ENCODE results near the gene MXD3. TPM values are rescaled to one million over a fixed set of nuclear protein-coding genes. Genes with fewer than 3 reads are reported as not detected.

MXD3 gene
- polyA plus RNA-seq, 2 of the 4 experiments (the other 2 are of a cell fraction) = 5.3 to 16.9 TPM

DNA sequence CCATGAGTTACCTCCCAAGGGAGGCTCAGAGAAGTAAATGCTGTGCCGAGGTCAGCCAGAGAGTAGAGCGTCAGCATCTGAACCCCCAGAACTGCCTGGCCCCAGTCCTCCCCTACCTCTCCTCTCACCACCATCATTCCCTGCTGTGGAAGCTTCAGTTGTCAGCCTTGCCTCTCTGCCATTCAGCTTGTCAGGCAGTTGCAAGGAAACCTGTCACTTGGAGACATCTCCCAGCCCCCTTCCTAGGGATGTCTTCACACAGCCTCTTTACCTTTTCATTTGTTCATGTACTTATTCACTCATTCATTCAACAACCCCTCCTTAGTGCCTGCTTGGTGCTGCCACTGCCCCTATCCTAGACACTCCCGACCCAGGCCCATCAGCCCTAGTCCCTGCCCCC is 48.2 kb upstream of the MXD3 start:
- no peak for ATAC-seq
- Histone ChIP-seq H3K9me3 (peaks cover 4% of the 10 kb centered on the region; the same call in 1 of the 3 replicates), H3K27ac (no peak overlapping the region), H3K4me3 (no peak overlapping the region), H3K4me2 (no peak overlapping the region), H3K4me1 (peaks cover 3% of the 10 kb centered on the region; the same call in 1 of the 3 replicates)
- TF ChIP-seq CBX8 (IDR thresholded peaks at IDR 0.05) = no peak
- TF ChIP-seq RAD21 (conservative IDR thresholded peaks at IDR 0.05 in 1 of 2, IDR thresholded peaks at IDR 0.05 in 1 of 2) = no peak
- TF ChIP-seq FOSL2 (IDR thresholded peaks at IDR 0.05) = no peak
- no peak for TF ChIP-seq FOSL2 (CRISPR knock-in tag; IDR thresholded peaks at IDR 0.05)
- TF ChIP-seq KDM5A (IDR thresholded peaks at IDR 0.05) = no peak
- TF ChIP-seq, protein P1, sequence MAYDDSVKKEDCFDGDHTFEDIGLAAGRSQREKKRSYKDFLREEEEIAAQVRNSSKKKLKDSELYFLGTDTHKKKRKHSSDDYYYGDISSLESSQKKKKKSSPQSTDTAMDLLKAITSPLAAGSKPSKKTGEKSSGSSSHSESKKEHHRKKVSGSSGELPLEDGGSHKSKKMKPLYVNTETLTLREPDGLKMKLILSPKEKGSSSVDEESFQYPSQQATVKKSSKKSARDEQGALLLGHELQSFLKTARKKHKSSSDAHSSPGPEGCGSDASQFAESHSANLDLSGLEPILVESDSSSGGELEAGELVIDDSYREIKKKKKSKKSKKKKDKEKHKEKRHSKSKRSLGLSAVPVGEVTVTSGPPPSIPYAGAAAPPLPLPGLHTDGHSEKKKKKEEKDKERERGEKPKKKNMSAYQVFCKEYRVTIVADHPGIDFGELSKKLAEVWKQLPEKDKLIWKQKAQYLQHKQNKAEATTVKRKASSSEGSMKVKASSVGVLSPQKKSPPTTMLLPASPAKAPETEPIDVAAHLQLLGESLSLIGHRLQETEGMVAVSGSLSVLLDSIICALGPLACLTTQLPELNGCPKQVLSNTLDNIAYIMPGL (CRISPR knock-in tag; IDR thresholded peaks at IDR 0.05; ENCODE audit: borderline replicate concordance) = no peak
- TF ChIP-seq PBX3 (IDR thresholded peaks at IDR 0.05) = no peak
- TF ChIP-seq HOXB5 (CRISPR knock-in tag; IDR thresholded peaks at IDR 0.05) = no peak
- no peak for TF ChIP-seq TP53 (CRISPR knock-in tag; IDR thresholded peaks at IDR 0.05)
- TF ChIP-seq, protein P2, sequence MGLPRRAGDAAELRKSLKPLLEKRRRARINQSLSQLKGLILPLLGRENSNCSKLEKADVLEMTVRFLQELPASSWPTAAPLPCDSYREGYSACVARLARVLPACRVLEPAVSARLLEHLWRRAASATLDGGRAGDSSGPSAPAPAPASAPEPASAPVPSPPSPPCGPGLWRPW (IDR thresholded peaks at IDR 0.05) = no peak
- no peak for TF ChIP-seq ZC3H11A (IDR thresholded peaks at IDR 0.05)
- TF ChIP-seq RFX5 (IDR thresholded peaks at IDR 0.05) = no peak
- ChIA-PET CTCF (interaction anchor here (1.1 to 4.8 kb wide), 4 partner anchors 10 to 44 kb away, joined by 3 to 30 read pairs (median 10); no protein-coding TSS in a partner anchor), POLR2A (no interaction called here)
- no peak for DNase-seq (ENCODE audit: low read depth in 1 of 2, low spot score in 1 of 2)
- FAIRE-seq = no peak
- 63% methylated on average over 3 of the region's 3 CpGs for WGBS (ENCODE audit: missing lambda C conversion rate)

DNA sequence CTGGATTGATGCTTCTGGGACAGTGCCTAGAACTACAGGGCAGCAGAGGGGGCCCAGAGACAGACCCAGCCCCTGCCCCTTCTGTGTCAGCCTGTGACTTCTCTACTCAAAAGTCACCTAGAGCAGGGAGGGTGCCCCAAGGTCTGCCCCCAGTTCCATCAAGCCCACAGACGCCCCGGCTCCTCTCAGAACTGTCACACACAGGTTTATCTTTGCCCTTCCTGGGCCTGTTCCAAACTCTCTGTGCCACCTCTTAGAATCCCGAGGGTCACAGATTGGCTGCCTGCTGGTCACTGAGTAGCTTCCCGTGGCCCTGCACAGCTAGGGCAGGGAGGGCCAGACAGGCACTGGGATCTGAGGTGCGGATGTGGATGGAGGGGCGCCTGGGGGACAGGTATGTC is 47.8 kb upstream of the MXD3 start:
- WGBS (ENCODE audit: missing lambda C conversion rate) = 62% methylated on average over 3 of the region's 6 CpGs
- FAIRE-seq = no peak
- ATAC-seq = no peak
- H3K4me2 ChIP-seq = no peak overlapping the region
- ChIA-PET POLR2A (no interaction called here), CTCF (interaction anchor here (1.1 to 4.8 kb wide), 5 partner anchors 11 to 44 kb away, joined by 3 to 30 read pairs (median 7); no protein-coding TSS in a partner anchor)
- peaks cover 6% of the 10 kb centered on the region; the same call in 2 of the 3 replicates for H3K4me1 ChIP-seq
- no peak for DNase-seq (ENCODE audit: low read depth in 1 of 2, low spot score in 1 of 2)
- H3K4me3 ChIP-seq = no peak overlapping the region
- peaks cover 4% of the 10 kb centered on the region; the same call in 1 of the 3 replicates for H3K9me3 ChIP-seq
- TF ChIP-seq, protein P3, sequence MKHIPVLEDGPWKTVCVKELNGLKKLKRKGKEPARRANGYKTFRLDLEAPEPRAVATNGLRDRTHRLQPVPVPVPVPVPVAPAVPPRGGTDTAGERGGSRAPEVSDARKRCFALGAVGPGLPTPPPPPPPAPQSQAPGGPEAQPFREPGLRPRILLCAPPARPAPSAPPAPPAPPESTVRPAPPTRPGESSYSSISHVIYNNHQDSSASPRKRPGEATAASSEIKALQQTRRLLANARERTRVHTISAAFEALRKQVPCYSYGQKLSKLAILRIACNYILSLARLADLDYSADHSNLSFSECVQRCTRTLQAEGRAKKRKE (CRISPR knock-in tag; IDR thresholded peaks at IDR 0.05; ENCODE audit: low read depth) = no peak
- TF ChIP-seq HEYL (CRISPR knock-in tag; IDR thresholded peaks at IDR 0.05) (no peak), KDM5A (IDR thresholded peaks at IDR 0.05) (no peak), HOXB5 (CRISPR knock-in tag; IDR thresholded peaks at IDR 0.05) (no peak), HOXB13 (CRISPR knock-in tag; IDR thresholded peaks at IDR 0.05; ENCODE audit: low read depth) (no peak), MYC (IDR thresholded peaks at IDR 0.05; ENCODE audit: borderline replicate concordance, low read length) (no peak), MAFK (IDR thresholded peaks at IDR 0.05; ENCODE audit: partially characterized antibody) (no peak), RARB (CRISPR knock-in tag; IDR thresholded peaks at IDR 0.05) (no peak), MAX (IDR thresholded peaks at IDR 0.05) (no peak), BHLHE40 (IDR thresholded peaks at IDR 0.05; ENCODE audit: low read depth, low read length) (no peak), HDAC2 (IDR thresholded peaks at IDR 0.05) (no peak), CHD4 (IDR thresholded peaks at IDR 0.05; ENCODE audit: borderline replicate concordance) (no peak), SREBF2 (IDR thresholded peaks at IDR 0.05) (no peak), CBX8 (IDR thresholded peaks at IDR 0.05) (no peak), RFX5 (IDR thresholded peaks at IDR 0.05) (no peak), NPAS2 (CRISPR knock-in tag; IDR thresholded peaks at IDR 0.05; ENCODE audit: borderline replicate concordance) (no peak)
- TF ChIP-seq, protein P4, sequence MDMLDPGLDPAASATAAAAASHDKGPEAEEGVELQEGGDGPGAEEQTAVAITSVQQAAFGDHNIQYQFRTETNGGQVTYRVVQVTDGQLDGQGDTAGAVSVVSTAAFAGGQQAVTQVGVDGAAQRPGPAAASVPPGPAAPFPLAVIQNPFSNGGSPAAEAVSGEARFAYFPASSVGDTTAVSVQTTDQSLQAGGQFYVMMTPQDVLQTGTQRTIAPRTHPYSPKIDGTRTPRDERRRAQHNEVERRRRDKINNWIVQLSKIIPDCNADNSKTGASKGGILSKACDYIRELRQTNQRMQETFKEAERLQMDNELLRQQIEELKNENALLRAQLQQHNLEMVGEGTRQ (IDR thresholded peaks at IDR 0.05) = no peak
- H3K27ac ChIP-seq = no peak overlapping the region

Data from A549 (cell line).